Kidney epithelial cell (primary cell): ENCODE measurements around the gene NPHP1. TPM values are rescaled to one million over a fixed set of nuclear protein-coding genes. Genes with fewer than 3 reads are reported as not detected.
"Not testable (repeated sequence)": the region's sequence is repeated elsewhere in the genome, so short reads cannot be mapped to it uniquely, and the experiment has no call there.

Experiments
- DNase-seq: peaks from one replicate; pipeline ENCODE4 v3.0.0-alpha.2; 2010; ENCODE audit warnings: low read depth
- H3K27me3 ChIP-seq: 2 replicates; pipeline ENCODE4 v1.6.0; 2011; ENCODE audit warnings: low read length; ENCODE audit not compliant: control insufficient read depth, insufficient read depth
- H3K36me3 ChIP-seq: 2 replicates; pipeline ENCODE4 v1.5.1; 2011; ENCODE audit warnings: low read length; ENCODE audit not compliant: control insufficient read depth, insufficient read depth
- H3K4me3 ChIP-seq: 2 replicates; pipeline ENCODE4 v1.5.1; 2011; ENCODE audit warnings: low read depth, mild to moderate bottlenecking, control low read depth, low read length
- total RNA-seq: library from RNA; depleted of rRNA; stranded (reverse); fragments of >200 nt; gene quantifications from 2 replicates; pipeline ENCODE4 v1.2.3, GENCODE V29; 2015
- TF ChIP-seq, protein P1 (sequence below): IDR thresholded peaks from 2 replicates; pipeline ENCODE4 v1.5.1; 2011; ENCODE audit warnings: mild to moderate bottlenecking, moderate library complexity, low read length, control low read depth, inconsistent platforms; ENCODE audit not compliant: insufficient read depth, poor library complexity, severe bottlenecking

NPHP1 gene
- total RNA-seq, 1 donor from 2014 or later: 2.5 TPM

- Histone ChIP-seq H3K36me3 (no peaks in the 10 kb centered on the region), H3K27me3 (no peaks in the 10 kb centered on the region), H3K4me3 (no peak overlapping the region)
- no peak for DNase-seq
- TF ChIP-seq, protein P1, sequence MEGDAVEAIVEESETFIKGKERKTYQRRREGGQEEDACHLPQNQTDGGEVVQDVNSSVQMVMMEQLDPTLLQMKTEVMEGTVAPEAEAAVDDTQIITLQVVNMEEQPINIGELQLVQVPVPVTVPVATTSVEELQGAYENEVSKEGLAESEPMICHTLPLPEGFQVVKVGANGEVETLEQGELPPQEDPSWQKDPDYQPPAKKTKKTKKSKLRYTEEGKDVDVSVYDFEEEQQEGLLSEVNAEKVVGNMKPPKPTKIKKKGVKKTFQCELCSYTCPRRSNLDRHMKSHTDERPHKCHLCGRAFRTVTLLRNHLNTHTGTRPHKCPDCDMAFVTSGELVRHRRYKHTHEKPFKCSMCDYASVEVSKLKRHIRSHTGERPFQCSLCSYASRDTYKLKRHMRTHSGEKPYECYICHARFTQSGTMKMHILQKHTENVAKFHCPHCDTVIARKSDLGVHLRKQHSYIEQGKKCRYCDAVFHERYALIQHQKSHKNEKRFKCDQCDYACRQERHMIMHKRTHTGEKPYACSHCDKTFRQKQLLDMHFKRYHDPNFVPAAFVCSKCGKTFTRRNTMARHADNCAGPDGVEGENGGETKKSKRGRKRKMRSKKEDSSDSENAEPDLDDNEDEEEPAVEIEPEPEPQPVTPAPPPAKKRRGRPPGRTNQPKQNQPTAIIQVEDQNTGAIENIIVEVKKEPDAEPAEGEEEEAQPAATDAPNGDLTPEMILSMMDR: no peak
Observed at GRCh38 chr2:110166266-110166665, 38.5 kb downstream of the NPHP1 start.

GRCh38 chr2:110157153-110157793, 47.5 kb downstream of the NPHP1 start:
- H3K27me3 ChIP-seq: no peaks in the 10 kb centered on the region
- no peak overlapping the region for H3K4me3 ChIP-seq
- peak; percentile 4 for DNase-seq
- TF ChIP-seq, protein P1: peak; percentile 85
- no peaks in the 10 kb centered on the region for H3K36me3 ChIP-seq

- H3K36me3 ChIP-seq, DNase-seq, H3K27me3 ChIP-seq, H3K4me3 ChIP-seq: not testable (repeated sequence)
Observed at GRCh38 chr2:110154828-110155227, 50.0 kb downstream of the NPHP1 start.

GRCh38 chr2:110154188-110154587, 50.6 kb downstream of the NPHP1 start:
- DNase-seq, H3K27me3 ChIP-seq, H3K36me3 ChIP-seq, H3K4me3 ChIP-seq: not testable (repeated sequence)

DNA sequence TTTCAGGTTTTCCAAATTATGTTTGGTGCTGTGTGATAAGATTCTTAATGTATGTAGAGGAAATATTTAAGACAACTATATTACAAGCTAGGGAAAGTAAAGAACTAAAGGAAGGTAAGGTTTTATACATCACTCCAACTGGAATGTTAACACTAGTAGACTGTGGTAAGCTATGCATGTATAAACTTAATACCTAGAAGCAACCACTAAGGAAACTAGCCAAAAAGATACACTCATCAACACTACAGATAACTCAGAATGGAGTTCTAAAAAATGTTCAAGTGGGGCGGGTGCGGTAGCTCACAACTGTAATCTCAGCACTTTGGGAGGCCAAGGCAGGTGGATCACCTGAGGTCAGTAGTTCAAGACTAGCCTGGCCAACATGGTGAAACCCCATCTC, 51.4 kb downstream of the NPHP1 start:
- DNase-seq: no peak
- H3K36me3 ChIP-seq: no peaks in the 10 kb centered on the region
- H3K4me3 ChIP-seq: no peak overlapping the region
- TF ChIP-seq, protein P1: no peak
- no peaks in the 10 kb centered on the region for H3K27me3 ChIP-seq

GRCh38 chr2:110152943-110153342, 51.9 kb downstream of the NPHP1 start:
- H3K36me3 ChIP-seq: no peaks in the 10 kb centered on the region
- TF ChIP-seq, protein P1: no peak
- no peak for DNase-seq
- no peak overlapping the region for H3K4me3 ChIP-seq
- H3K27me3 ChIP-seq: no peaks in the 10 kb centered on the region

DNA sequence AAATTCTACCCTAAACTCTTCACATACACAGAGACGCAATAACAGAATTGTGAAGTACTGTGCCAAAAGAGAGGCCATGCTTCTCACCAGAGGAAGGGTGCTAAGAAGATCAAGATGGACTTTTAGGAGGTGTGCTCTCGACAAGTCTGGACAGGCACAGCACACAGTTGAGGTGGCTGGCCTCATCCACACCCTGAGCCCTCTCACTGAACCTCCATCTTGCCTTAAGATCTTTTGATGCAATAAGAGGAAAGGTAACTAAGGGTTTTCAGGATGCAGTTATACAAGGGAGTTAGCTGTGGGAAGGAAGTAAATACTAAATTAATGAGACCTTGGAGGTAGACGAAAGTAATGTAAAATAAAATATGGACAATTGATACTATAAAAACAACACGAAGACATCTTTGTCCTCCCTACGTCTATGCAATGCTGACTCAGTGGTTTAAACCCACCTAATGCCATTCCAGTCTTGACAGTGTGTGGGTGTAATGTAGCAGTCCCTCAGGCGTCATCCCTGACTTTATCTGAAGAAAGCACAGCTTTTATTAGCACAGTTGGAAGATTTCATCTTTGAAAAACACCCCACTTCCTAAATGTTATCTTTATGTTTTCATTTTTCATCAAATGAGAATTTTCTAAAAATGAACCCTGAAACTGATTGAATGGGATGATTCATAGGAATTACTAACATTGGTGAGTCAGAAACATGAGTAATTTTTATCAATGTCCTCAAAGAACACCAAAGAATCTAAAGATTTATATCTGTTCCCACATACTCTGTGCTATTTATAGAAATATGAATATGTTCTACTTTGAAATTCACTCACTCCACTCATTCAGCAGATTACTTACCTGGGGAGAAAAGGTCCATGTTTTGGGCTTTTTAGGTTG, 55.2 kb downstream of the NPHP1 start:
- Histone ChIP-seq H3K36me3 (no peaks in the 10 kb centered on the region), H3K27me3 (no peaks in the 10 kb centered on the region), H3K4me3 (no peak overlapping the region)
- TF ChIP-seq, protein P1: no peak
- DNase-seq: no peak
